ENCODE measurements around the gene BICDL1. TPM values are rescaled to one million over a fixed set of nuclear protein-coding genes. Genes with fewer than 3 reads are reported as not detected.
"Not testable (repeated sequence)": the region's sequence is repeated elsewhere in the genome, so short reads cannot be mapped to it uniquely, and the experiment has no call there.

BICDL1 gene
- total RNA-seq, 1 donor from 2014 or later, result not detected

DNA sequence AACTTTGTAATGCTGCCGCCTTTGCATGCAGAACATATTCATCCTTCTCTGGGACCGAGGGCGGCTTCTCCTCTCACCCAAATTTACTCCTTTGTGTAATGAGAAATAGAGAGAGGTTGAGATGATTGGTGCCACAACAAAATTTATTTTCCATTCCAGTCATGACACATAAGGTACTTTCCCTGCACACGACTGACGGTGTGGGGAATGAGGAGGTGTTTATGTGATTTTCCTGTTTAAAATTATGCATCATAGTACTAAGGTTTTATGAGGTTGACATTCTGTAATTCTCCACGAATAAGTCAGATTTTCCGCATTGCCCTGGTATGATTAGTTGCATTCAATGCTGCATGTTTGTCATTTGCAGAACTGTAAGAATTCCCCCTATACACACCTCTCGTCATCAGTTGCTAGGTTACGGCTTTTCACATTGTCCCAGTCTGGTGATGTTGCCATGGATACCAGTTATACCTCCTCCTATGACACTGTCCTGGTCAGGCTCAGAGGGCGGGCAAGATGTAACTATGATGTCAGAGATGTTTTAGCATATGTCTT, 23.1 kb downstream of the BICDL1 start:
- no peak for DNase-seq (ENCODE audit: extremely low spot score, unreplicated experiment)
- Mint-ChIP-seq H3K4me1 (ENCODE audit: unreplicated experiment) (no peaks in the 10 kb centered on the region), H3K4me3 (ENCODE audit: unreplicated experiment) (no peak overlapping the region), H3K27ac (ENCODE audit: unreplicated experiment) (no peak overlapping the region), H3K9me3 (ENCODE audit: unreplicated experiment) (no peaks in the 10 kb centered on the region), H3K36me3 (ENCODE audit: unreplicated experiment) (no peaks in the 10 kb centered on the region), H3K27me3 (ENCODE audit: unreplicated experiment) (peaks cover 19% of the 10 kb centered on the region)
- TF ChIP-seq, protein P1, sequence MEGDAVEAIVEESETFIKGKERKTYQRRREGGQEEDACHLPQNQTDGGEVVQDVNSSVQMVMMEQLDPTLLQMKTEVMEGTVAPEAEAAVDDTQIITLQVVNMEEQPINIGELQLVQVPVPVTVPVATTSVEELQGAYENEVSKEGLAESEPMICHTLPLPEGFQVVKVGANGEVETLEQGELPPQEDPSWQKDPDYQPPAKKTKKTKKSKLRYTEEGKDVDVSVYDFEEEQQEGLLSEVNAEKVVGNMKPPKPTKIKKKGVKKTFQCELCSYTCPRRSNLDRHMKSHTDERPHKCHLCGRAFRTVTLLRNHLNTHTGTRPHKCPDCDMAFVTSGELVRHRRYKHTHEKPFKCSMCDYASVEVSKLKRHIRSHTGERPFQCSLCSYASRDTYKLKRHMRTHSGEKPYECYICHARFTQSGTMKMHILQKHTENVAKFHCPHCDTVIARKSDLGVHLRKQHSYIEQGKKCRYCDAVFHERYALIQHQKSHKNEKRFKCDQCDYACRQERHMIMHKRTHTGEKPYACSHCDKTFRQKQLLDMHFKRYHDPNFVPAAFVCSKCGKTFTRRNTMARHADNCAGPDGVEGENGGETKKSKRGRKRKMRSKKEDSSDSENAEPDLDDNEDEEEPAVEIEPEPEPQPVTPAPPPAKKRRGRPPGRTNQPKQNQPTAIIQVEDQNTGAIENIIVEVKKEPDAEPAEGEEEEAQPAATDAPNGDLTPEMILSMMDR (IDR thresholded peaks at IDR 0.05), result no peak

DNA sequence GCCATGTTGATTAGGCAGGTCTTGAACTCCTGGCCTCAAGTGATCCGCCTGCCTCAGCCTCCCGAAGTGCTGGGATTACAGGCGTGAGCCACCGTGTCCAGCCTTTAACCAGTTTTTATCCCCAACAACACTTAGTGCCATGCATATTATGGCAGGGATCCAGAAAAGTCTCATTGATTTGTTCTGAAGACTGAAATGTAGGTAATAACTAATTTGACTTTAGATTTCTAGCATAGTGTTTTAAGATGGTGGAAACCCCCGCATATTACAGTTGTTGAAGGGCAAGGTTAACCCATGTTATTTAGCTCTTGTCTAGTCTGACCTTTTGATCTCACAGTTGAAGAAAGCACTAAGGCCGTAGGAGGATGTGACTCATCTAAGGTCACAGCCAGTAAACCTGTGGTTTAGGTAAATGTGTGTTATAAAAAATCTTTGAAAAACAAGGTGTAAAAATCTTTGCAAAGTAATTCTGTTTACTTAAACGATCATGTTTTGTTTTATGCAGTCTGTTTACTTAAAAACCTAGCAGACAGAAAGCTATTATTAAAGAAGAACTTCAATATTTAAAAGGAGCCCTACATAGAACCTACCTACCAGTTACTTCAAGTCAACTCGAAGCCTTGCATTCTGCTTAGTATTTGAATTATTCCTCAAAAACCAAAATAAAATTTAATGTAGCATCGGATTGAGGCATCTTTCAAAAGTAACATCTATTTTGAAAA, 24.8 kb downstream of the BICDL1 start:
- Mint-ChIP-seq H3K4me1 (ENCODE audit: unreplicated experiment) (no peaks in the 10 kb centered on the region), H3K27me3 (ENCODE audit: unreplicated experiment) (peaks cover 21% of the 10 kb centered on the region)

DNA sequence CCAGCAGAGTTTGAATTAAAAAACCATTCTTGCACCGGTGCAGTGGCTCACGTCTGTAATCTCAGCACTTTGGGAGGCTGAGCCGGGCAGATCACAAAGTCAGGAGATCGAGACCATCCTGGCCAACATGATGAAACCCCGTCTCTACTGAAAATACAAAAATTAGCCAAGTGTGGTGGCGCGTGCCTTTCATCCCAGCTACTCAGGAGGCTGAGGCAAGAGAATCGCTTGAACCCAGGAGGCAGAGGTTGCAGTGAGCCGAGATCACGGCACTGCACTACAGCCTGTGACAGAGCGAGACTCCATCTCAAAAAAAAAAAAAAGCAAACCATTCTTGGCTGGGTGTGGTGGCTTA, 25.3 kb downstream of the BICDL1 start:
- not testable (repeated sequence) for H3K4me1 Mint-ChIP-seq (ENCODE audit: unreplicated experiment); DNase-seq (ENCODE audit: extremely low spot score, unreplicated experiment); H3K27ac Mint-ChIP-seq (ENCODE audit: unreplicated experiment); H3K9me3 Mint-ChIP-seq (ENCODE audit: unreplicated experiment); H3K4me3 Mint-ChIP-seq (ENCODE audit: unreplicated experiment); H3K36me3 Mint-ChIP-seq (ENCODE audit: unreplicated experiment)
- peaks cover 20% of the 10 kb centered on the region for H3K27me3 Mint-ChIP-seq (ENCODE audit: unreplicated experiment)

More for the DNA sequence above, 24.8 kb downstream of the BICDL1 start:
- Mint-ChIP-seq H3K9me3 (ENCODE audit: unreplicated experiment) (no peaks in the 10 kb centered on the region), H3K4me3 (ENCODE audit: unreplicated experiment) (no peak overlapping the region), H3K36me3 (ENCODE audit: unreplicated experiment) (no peaks in the 10 kb centered on the region), H3K27ac (ENCODE audit: unreplicated experiment) (no peak overlapping the region)
- DNase-seq (ENCODE audit: extremely low spot score, unreplicated experiment), result no peak
- TF ChIP-seq, protein P1 (IDR thresholded peaks at IDR 0.05), result no peak

DNA sequence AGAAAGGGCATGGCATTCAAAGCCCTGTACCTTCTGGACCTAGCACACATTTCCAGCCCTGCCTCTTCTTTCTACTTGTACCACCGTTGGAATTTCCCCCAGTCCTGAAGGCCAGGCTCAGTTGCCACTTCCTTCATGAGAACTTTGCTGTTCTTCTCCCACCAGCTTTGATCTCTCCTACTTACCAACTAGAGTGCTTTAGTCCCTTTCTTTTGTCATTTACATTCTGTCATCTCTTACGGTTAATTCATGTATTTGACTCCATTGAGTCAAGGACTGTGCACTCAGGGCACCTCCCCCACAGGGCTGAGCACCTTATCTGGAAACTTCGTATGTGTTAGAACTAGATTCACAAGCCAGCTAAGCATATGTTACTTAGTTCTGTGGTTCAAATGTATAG, 26.3 kb downstream of the BICDL1 start:
- Mint-ChIP-seq H3K9me3 (ENCODE audit: unreplicated experiment) (no peaks in the 10 kb centered on the region), H3K4me1 (ENCODE audit: unreplicated experiment) (no peaks in the 10 kb centered on the region)

DNA sequence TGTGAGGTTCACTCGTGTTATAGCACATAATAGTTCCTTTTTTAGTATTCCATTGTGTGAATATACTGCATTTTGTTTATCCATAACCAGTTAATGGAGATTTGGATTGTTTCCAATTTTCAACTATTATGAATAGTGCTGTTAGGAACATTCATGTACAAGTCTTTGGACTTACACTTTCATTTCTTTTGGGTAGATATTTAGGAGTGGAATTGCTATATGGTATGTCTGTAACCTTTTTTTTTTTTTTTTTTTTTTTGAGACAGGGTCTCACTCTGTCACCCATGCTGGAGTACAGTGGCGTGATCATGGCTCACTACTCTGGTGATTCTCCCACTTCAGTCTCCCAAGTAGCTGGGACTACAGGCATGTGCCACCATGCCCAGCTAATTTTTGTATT, 27.2 kb downstream of the BICDL1 start:
- H3K27ac Mint-ChIP-seq (ENCODE audit: unreplicated experiment); H3K4me1 Mint-ChIP-seq (ENCODE audit: unreplicated experiment); H3K9me3 Mint-ChIP-seq (ENCODE audit: unreplicated experiment): not testable (repeated sequence)

More for the DNA sequence above, 26.3 kb downstream of the BICDL1 start:
- TF ChIP-seq, protein P1 (IDR thresholded peaks at IDR 0.05), result no peak
- Mint-ChIP-seq H3K27me3 (ENCODE audit: unreplicated experiment) (peaks cover 22% of the 10 kb centered on the region), H3K4me3 (ENCODE audit: unreplicated experiment) (no peak overlapping the region), H3K36me3 (ENCODE audit: unreplicated experiment) (no peaks in the 10 kb centered on the region), H3K27ac (ENCODE audit: unreplicated experiment) (no peak overlapping the region)
- DNase-seq (ENCODE audit: extremely low spot score, unreplicated experiment), result no peak

DNA sequence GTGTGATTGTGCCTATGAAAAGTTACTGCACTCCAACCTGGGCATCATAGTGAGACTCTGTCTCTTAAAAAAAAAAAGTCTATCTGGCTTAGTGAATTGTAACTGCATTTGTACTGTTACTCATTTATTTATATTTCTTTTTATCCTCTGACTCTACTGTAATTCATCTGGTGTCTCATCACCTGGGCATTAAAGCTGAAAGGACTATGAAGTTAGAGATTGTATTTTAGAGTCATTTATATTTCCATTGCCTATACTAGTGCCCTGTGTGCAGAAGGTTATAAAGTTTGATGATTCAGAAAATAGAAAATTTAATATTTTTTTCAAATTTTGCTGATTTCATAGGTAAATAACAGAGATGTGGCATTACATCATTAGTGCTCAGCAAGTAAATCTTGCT, 30.2 kb downstream of the BICDL1 start:
- Mint-ChIP-seq H3K9me3 (ENCODE audit: unreplicated experiment) (no peaks in the 10 kb centered on the region), H3K4me1 (ENCODE audit: unreplicated experiment) (no peaks in the 10 kb centered on the region), H3K27ac (ENCODE audit: unreplicated experiment) (no peak overlapping the region), H3K4me3 (ENCODE audit: unreplicated experiment) (no peak overlapping the region), H3K27me3 (ENCODE audit: unreplicated experiment) (peaks cover 16% of the 10 kb centered on the region), H3K36me3 (ENCODE audit: unreplicated experiment) (no peaks in the 10 kb centered on the region)
- TF ChIP-seq, protein P1 (IDR thresholded peaks at IDR 0.05), result no peak
- DNase-seq (ENCODE audit: extremely low spot score, unreplicated experiment), result no peak

More for the DNA sequence above, 27.2 kb downstream of the BICDL1 start:
- not testable (repeated sequence) for H3K4me3 Mint-ChIP-seq (ENCODE audit: unreplicated experiment); H3K36me3 Mint-ChIP-seq (ENCODE audit: unreplicated experiment); DNase-seq (ENCODE audit: extremely low spot score, unreplicated experiment)
- peaks cover 22% of the 10 kb centered on the region for H3K27me3 Mint-ChIP-seq (ENCODE audit: unreplicated experiment)

Data from osteocyte (in vitro differentiated cells).